ENCODE measurements around the gene NOS1AP.

- TF ChIP-seq, protein P1, sequence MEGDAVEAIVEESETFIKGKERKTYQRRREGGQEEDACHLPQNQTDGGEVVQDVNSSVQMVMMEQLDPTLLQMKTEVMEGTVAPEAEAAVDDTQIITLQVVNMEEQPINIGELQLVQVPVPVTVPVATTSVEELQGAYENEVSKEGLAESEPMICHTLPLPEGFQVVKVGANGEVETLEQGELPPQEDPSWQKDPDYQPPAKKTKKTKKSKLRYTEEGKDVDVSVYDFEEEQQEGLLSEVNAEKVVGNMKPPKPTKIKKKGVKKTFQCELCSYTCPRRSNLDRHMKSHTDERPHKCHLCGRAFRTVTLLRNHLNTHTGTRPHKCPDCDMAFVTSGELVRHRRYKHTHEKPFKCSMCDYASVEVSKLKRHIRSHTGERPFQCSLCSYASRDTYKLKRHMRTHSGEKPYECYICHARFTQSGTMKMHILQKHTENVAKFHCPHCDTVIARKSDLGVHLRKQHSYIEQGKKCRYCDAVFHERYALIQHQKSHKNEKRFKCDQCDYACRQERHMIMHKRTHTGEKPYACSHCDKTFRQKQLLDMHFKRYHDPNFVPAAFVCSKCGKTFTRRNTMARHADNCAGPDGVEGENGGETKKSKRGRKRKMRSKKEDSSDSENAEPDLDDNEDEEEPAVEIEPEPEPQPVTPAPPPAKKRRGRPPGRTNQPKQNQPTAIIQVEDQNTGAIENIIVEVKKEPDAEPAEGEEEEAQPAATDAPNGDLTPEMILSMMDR (conservative IDR thresholded peaks at IDR 0.05 in 1 of 2, IDR thresholded peaks at IDR 0.05 in 1 of 2; ENCODE audit: extremely low read depth in 1 of 2, insufficient read depth in 1 of 2, low read depth in 1 of 2, low read length in 2 of 2), result no peak
- TF ChIP-seq EZH2 (IDR thresholded peaks at IDR 0.05; ENCODE audit: borderline replicate concordance, low read length), result no peak
These were observed 329.6 kb downstream of the NOS1AP start for GRCh38 chr1:162398999-162399580.
